Gastroesophageal sphincter (tissue), 4 donors: Measurements from ENCODE around the gene NRXN3. TPM values are rescaled to one million over a fixed set of nuclear protein-coding genes. Genes with fewer than 3 reads are reported as not detected.

Experiments
- ATAC-seq: fragments of 150-250 bp; one replicate; pipeline ENCODE4 v1.9.1; 2016; ENCODE audit warnings: mild to moderate bottlenecking, moderate library complexity
- H3K27ac ChIP-seq, 4 donors: fragments of 200-600 bp; sonication (generic) in 3 of 4; 1 replicate in 3 of 4; 2 replicates in 1 of 4; pipeline ENCODE4 v1.5.1; 2016 to 2019
- H3K27me3 ChIP-seq: fragments of 200-600 bp; sonication (generic); one replicate; pipeline ENCODE4 v1.5.1; 2019
- H3K36me3 ChIP-seq, 2 donors: fragments of 200-600 bp; sonication (generic); one replicate each; pipeline ENCODE4 v1.5.1; 2019; ENCODE audit warnings: control low read depth in 1 of 2
- H3K4me1 ChIP-seq, 3 donors: fragments of 200-600 bp; sonication (generic); 1 replicate in 2 of 3; 2 replicates in 1 of 3; pipeline ENCODE4 v1.5.1; 2016 to 2019; ENCODE audit warnings: control low read depth in 2 of 3
- H3K4me3 ChIP-seq, 2 donors: fragments of 200-600 bp; sonication (generic); one replicate each; pipeline ENCODE4 v1.5.1; 2019; ENCODE audit warnings: mild to moderate bottlenecking in 1 of 2, moderate library complexity in 1 of 2
- H3K9me3 ChIP-seq, 3 donors: fragments of 200-600 bp; sonication (generic); one replicate each; pipeline ENCODE4 v1.5.1; 2017 to 2019; ENCODE audit warnings: control low read depth in 2 of 3
- EP300 ChIP-seq: sonication (generic); formaldehyde crosslinking; IDR thresholded peaks from one replicate; pipeline ENCODE4 v1.6.1; 2017; ENCODE audit warnings: antibody characterized with exemption, mild to moderate bottlenecking
- POLR2A ChIP-seq, 2 donors: fragments of 450-650 bp; IDR thresholded peaks; one replicate each; pipeline ENCODE4 v1.6.1; 2017; ENCODE audit warnings: antibody characterized with exemption in 2 of 2, mild to moderate bottlenecking in 2 of 2, moderate library complexity in 1 of 2
- POLR2AphosphoS5 ChIP-seq: sonication (generic); formaldehyde crosslinking; IDR thresholded peaks from one replicate; pipeline ENCODE4 v1.6.1; 2017; ENCODE audit warnings: antibody characterized with exemption
- WGBS, 2 donors: methylation state at CpG; one replicate each; pipeline ENCODE4 v1.1.5; 2018; ENCODE audit warnings: low coverage in 1 of 2; 5-methylcytosine and 5-hydroxymethylcytosine counted together
- total RNA-seq, 4 donors: library from RNA; depleted of rRNA; stranded (reverse); fragments of >200 nt; gene quantifications; one replicate each; pipeline ENCODE4 v1.1.0, GENCODE V29; 2016
- TF ChIP-seq, protein P1 (sequence below), 4 experiments: fragments of 200-600 bp in 2 of 4; fragments of 450-650 bp in 2 of 4; sonication (generic) in 1 of 4; IDR thresholded peaks; one replicate each; pipeline ENCODE4 v1.5.1; 2017 to 2019; ENCODE audit warnings: antibody characterized with exemption in 4 of 4, mild to moderate bottlenecking in 2 of 4, moderate library complexity in 2 of 4

The NRXN3 gene
- total RNA-seq, 4 donors from 2014 or later = 74.2 to 192 (median 98.2) TPM

DNA sequence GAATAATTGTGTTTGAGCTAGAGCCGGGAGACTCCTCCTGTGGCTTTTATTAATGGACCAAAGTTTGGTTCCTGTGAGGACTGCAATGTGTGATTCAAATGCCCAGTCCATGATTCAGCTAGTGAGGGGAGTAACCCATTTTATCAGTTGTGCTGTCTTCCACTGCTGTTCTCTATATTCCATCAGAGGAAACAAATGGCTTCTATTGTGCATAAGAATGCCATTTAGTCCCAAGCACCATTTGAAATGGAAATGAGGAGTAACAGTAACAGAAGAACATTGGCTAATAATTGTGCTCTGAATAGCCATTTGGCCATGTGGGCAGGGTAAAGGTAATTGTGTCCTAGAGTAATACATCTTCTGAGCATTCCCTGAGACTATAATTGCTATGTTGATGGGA lies 1398.4 kb downstream of the NRXN3 start:
- no peak for ATAC-seq
- Histone ChIP-seq H3K27ac (no peak overlapping the region), H3K36me3 (no peaks in the 10 kb centered on the region), H3K9me3 (no peaks in the 10 kb centered on the region), H3K4me3 (no peak overlapping the region), H3K4me1 (peaks cover 0 to 24% (median 0%) of the 10 kb centered on the region in 3 donors), H3K27me3 (no peaks in the 10 kb centered on the region)
- 80% methylated on average over 1 of the region's 1 CpG; no CpG with 5 or more reads in 1 of the 2 donors for WGBS, 2 donors
- TF ChIP-seq POLR2AphosphoS5 (no peak), POLR2A (IDR thresholded peaks at IDR 0.05) (no peak), EP300 (no peak)
- TF ChIP-seq, protein P1, sequence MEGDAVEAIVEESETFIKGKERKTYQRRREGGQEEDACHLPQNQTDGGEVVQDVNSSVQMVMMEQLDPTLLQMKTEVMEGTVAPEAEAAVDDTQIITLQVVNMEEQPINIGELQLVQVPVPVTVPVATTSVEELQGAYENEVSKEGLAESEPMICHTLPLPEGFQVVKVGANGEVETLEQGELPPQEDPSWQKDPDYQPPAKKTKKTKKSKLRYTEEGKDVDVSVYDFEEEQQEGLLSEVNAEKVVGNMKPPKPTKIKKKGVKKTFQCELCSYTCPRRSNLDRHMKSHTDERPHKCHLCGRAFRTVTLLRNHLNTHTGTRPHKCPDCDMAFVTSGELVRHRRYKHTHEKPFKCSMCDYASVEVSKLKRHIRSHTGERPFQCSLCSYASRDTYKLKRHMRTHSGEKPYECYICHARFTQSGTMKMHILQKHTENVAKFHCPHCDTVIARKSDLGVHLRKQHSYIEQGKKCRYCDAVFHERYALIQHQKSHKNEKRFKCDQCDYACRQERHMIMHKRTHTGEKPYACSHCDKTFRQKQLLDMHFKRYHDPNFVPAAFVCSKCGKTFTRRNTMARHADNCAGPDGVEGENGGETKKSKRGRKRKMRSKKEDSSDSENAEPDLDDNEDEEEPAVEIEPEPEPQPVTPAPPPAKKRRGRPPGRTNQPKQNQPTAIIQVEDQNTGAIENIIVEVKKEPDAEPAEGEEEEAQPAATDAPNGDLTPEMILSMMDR (IDR thresholded peaks at IDR 0.05) = no peak

DNA sequence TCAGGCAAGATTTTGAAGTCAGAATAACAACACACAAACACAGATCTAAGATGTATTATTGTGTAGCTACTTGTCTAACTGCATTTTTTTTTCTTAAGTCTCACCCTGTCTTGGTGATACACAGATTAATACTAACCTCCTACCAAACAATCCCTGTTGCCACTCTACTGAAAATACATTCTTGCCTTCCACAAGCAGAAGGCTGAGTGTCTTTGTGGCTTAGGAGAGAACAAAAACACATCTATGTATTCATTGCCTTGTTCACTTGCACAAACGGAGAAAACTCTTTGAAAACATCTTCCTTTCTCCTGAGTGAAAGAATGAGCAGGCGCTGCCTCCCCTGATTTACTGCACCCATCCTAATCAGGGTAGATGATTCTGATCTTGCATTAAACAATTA lies 1398.9 kb downstream of the NRXN3 start:
- TF ChIP-seq POLR2AphosphoS5 (no peak), EP300 (no peak), POLR2A (IDR thresholded peaks at IDR 0.05) (no peak)
- TF ChIP-seq, protein P1 (IDR thresholded peaks at IDR 0.05) = no peak
- Histone ChIP-seq H3K4me3 (no peak overlapping the region), H3K9me3 (no peaks in the 10 kb centered on the region), H3K36me3 (no peaks in the 10 kb centered on the region), H3K4me1 (peaks cover 0 to 24% (median 0%) of the 10 kb centered on the region in 3 donors), H3K27me3 (no peaks in the 10 kb centered on the region), H3K27ac (no peak overlapping the region)
- no peak for ATAC-seq
- WGBS, 2 donors = 69 to 92% methylated on average over 2 of the region's 2 CpGs

DNA sequence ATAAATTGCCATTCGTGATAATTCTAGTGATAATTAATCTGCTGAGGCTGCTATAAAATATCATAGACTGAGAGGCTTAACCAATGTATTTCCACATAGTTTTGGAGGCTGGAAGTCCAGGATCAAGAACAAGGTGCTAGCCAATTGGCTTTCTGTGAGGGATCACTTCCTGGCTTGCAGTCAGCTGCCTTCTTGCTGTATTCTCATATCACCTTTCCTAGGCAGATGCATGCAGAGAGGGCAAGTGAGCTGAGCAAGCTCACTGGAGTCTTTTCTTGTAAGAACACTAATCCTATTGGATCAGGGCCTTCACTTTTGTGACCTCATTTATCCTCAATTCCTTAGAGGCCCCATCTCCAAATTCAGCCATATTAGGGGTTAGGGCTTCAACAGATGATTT lies 1400.5 kb downstream of the NRXN3 start:
- Histone ChIP-seq H3K4me3 (no peak overlapping the region), H3K4me1 (peaks cover 0 to 31% (median 0%) of the 10 kb centered on the region in 3 donors), H3K27me3 (no peaks in the 10 kb centered on the region), H3K27ac (no peak overlapping the region), H3K9me3 (no peaks in the 10 kb centered on the region), H3K36me3 (no peaks in the 10 kb centered on the region)
- ATAC-seq = no peak
- TF ChIP-seq, protein P1 (IDR thresholded peaks at IDR 0.05) = no peak
- no peak for TF ChIP-seq POLR2AphosphoS5
- TF ChIP-seq POLR2A (IDR thresholded peaks at IDR 0.05) = no peak
- TF ChIP-seq EP300 = no peak
- WGBS, 2 donors = 86 to 87% methylated on average over 1 of the region's 1 CpG

DNA sequence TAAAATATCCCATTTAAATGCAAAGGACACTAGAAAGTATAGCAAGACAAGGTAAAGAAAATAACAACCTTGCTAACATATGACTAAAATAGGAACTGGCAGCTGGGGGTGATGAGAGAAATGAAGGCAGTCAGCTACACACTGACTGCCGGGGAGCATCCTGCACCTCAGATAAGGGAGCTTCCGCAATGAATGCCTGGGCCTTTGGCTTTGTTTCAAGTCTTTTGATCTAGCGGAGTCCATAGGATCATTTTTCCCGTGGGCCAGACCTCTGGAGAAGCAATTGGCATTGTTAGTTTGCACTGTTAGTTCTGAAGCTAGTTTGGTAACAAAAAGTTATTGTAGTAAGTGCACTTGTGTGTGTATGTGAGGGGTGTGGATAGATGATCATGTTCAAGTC lies 1401.2 kb downstream of the NRXN3 start:
- TF ChIP-seq POLR2AphosphoS5 (no peak), POLR2A (IDR thresholded peaks at IDR 0.05) (no peak), EP300 (no peak)
- TF ChIP-seq, protein P1 (IDR thresholded peaks at IDR 0.05) = no peak
- ATAC-seq = no peak
- Histone ChIP-seq H3K27ac (no peak overlapping the region), H3K36me3 (no peaks in the 10 kb centered on the region), H3K4me1 (peaks cover 0 to 38% (median 0%) of the 10 kb centered on the region in 3 donors), H3K9me3 (no peaks in the 10 kb centered on the region), H3K27me3 (no peaks in the 10 kb centered on the region), H3K4me3 (no peak overlapping the region)
- WGBS, 2 donors = 54 to 66% methylated on average over 4 of the region's 4 CpGs

DNA sequence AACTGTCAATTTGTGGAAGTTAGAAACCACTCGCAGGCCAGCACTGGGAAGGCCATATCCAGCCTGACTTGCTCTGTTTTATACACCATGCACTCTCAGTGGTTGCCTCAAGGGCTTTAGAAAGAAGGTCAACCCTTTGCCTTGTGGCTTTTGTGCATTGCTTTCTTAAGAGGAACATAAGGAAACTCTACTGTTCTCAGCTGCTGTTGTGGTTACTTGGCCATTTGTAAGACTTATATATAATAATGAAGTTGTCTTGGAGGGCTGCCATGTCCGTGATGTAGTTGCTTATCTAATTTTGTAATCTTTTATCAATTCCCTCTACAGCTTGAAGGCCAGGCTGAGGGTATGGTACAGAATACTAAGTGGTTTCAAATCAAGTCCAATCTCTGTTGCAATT lies 1403.3 kb downstream of the NRXN3 start:
- WGBS, 2 donors = 75 to 83% methylated on average over 2 of the region's 2 CpGs
- TF ChIP-seq, protein P1 (IDR thresholded peaks at IDR 0.05) = no peak
- TF ChIP-seq POLR2AphosphoS5 = no peak
- TF ChIP-seq POLR2A (IDR thresholded peaks at IDR 0.05) = no peak
- TF ChIP-seq EP300 = no peak

More for the DNA sequence above, 1403.3 kb downstream of the NRXN3 start:
- Histone ChIP-seq H3K4me3 (no peak overlapping the region), H3K4me1 (peaks cover 0 to 45% (median 0%) of the 10 kb centered on the region in 3 donors), H3K27me3 (no peaks in the 10 kb centered on the region), H3K27ac (no peak overlapping the region), H3K36me3 (no peaks in the 10 kb centered on the region), H3K9me3 (no peaks in the 10 kb centered on the region)
- ATAC-seq = no peak
